SK-N-SH treated with all-trans-retinoic acid at 6 μM for 48 hours (cell line): Measurements from ENCODE around the gene SPA17.

Experiments
- ATAC-seq: fragments of 200-7000 bp; cut with Tn5 transposase; 3 replicates; pipeline ENCODE4 v1.9.1; 2020; ENCODE audit warnings: mild to moderate bottlenecking, moderate library complexity
- BACH2 ChIP-seq: fragments of 250-450 bp; sonication (Bioruptor Pico); IDR thresholded peaks from 2 replicates; pipeline ENCODE4 v1.9.0; 2021; ENCODE audit warnings: mild to moderate bottlenecking, borderline replicate concordance
- CSDC2 ChIP-seq: fragments of 250-450 bp; sonication (Bioruptor Pico); IDR thresholded peaks from 2 replicates; pipeline ENCODE4 v1.5.0; 2020; ENCODE audit warnings: mild to moderate bottlenecking, moderate library complexity
- CSRNP3 ChIP-seq: fragments of 250-450 bp; sonication (Bioruptor Pico); IDR thresholded peaks from 2 replicates; pipeline ENCODE4 v1.5.1; 2021; ENCODE audit warnings: mild to moderate bottlenecking, moderate library complexity
- GLIS3 ChIP-seq: fragments of 250-450 bp; sonication (Bioruptor Pico); IDR thresholded peaks from 2 replicates; pipeline ENCODE4 v1.5.0; 2020; ENCODE audit warnings: mild to moderate bottlenecking, moderate library complexity
- ISL1 ChIP-seq: fragments of 250-450 bp; sonication (Bioruptor Pico); IDR thresholded peaks from 2 replicates; pipeline ENCODE4 v2.1.2; 2022; ENCODE audit warnings: mild to moderate bottlenecking, moderate library complexity
- OSR1 ChIP-seq: fragments of 250-450 bp; sonication (Bioruptor Pico); IDR thresholded peaks from 2 replicates; pipeline ENCODE4 v1.8.0; 2022; ENCODE audit warnings: moderate library complexity, mild to moderate bottlenecking, inconsistent platforms
- PATZ1 ChIP-seq: fragments of 250-450 bp; sonication (Bioruptor Pico); IDR thresholded peaks from 2 replicates; pipeline ENCODE4 v1.8.0; 2020; ENCODE audit warnings: mild to moderate bottlenecking, moderate library complexity, borderline replicate concordance
- POU6F1 ChIP-seq: fragments of 250-450 bp; sonication (Bioruptor Pico); IDR thresholded peaks from 2 replicates; pipeline ENCODE4 v1.8.0; 2021; ENCODE audit warnings: low read depth, mild to moderate bottlenecking, moderate library complexity, borderline replicate concordance
- RARB ChIP-seq: fragments of 250-450 bp; sonication (Bioruptor Pico); IDR thresholded peaks from 2 replicates; pipeline ENCODE4 v1.8.0; 2021; ENCODE audit warnings: mild to moderate bottlenecking, moderate library complexity
- TCF4 ChIP-seq: fragments of 250-450 bp; sonication (Bioruptor Pico); IDR thresholded peaks from 2 replicates; pipeline ENCODE4 v1.8.0; 2021; ENCODE audit warnings: mild to moderate bottlenecking, moderate library complexity, borderline replicate concordance
- TOX ChIP-seq: fragments of 250-450 bp; sonication (Bioruptor Pico); IDR thresholded peaks from 2 replicates; pipeline ENCODE4 v1.8.0; 2021; ENCODE audit warnings: mild to moderate bottlenecking, moderate library complexity, borderline replicate concordance
- TSHZ2 ChIP-seq: fragments of 250-450 bp; sonication (Bioruptor Pico); IDR thresholded peaks from 2 replicates; pipeline ENCODE4 v1.5.0; 2020; ENCODE audit warnings: mild to moderate bottlenecking, moderate library complexity
- ZC3H10 ChIP-seq: fragments of 250-450 bp; sonication (Bioruptor Pico); IDR thresholded peaks from 2 replicates; pipeline ENCODE4 v1.5.1; 2021; ENCODE audit warnings: mild to moderate bottlenecking, moderate library complexity
- ZFP3 ChIP-seq: fragments of 250-450 bp; sonication (Bioruptor Pico); IDR thresholded peaks from 2 replicates; pipeline ENCODE4 v1.5.0; 2020; ENCODE audit warnings: mild to moderate bottlenecking, moderate library complexity
- ZFP30 ChIP-seq: fragments of 450-650 bp; formaldehyde crosslinking; IDR thresholded peaks from 2 replicates; pipeline ENCODE4 v1.5.0; 2022; ENCODE audit warnings: mild to moderate bottlenecking, moderate library complexity
- ZNF565 ChIP-seq: fragments of 450-650 bp; formaldehyde crosslinking; conservative IDR thresholded peaks from 2 replicates; pipeline ENCODE4 v1.5.0; 2020; ENCODE audit warnings: low read depth, mild to moderate bottlenecking, moderate library complexity
- ZNF70 ChIP-seq: fragments of 450-650 bp; formaldehyde crosslinking; IDR thresholded peaks from 2 replicates; pipeline ENCODE4 v1.5.0; 2020; ENCODE audit warnings: mild to moderate bottlenecking, moderate library complexity

SPA17 gene

GRCh38 chr11:124669193-124669592 is 4.5 kb upstream of the SPA17 start:
- ATAC-seq = peak; percentile 39; the same call in 2 of the 3 replicates

GRCh38 chr11:124670732-124671131 is 3.0 kb upstream of the SPA17 start:
- no peak for TF ChIP-seq POU6F1 (CRISPR knock-in tag)
- no peak for TF ChIP-seq GLIS3 (CRISPR knock-in tag)
- no peak for TF ChIP-seq TCF4 (CRISPR knock-in tag)
- TF ChIP-seq ZNF70 (CRISPR knock-in tag) = no peak

More at GRCh38 chr11:124669193-124669592, 4.5 kb upstream of the SPA17 start:
- TF ChIP-seq ZFP30 (CRISPR knock-in tag) (no peak), OSR1 (no peak), BACH2 (CRISPR knock-in tag) (no peak), TCF4 (CRISPR knock-in tag) (no peak), CSRNP3 (no peak), ISL1 (CRISPR knock-in tag) (no peak), CSDC2 (no peak), RARB (CRISPR knock-in tag) (no peak), POU6F1 (CRISPR knock-in tag) (no peak), ZNF565 (CRISPR knock-in tag) (no peak), TSHZ2 (CRISPR knock-in tag) (no peak), PATZ1 (CRISPR knock-in tag) (no peak), ZFP3 (CRISPR knock-in tag) (no peak)

GRCh38 chr11:124672536-124673215 is 1.0 kb upstream of the SPA17 start:
- no peak for TF ChIP-seq ZC3H10
- no peak for TF ChIP-seq ZFP3 (CRISPR knock-in tag)
- TF ChIP-seq BACH2 (CRISPR knock-in tag) = no peak
- ATAC-seq = peak; percentile 4

More at GRCh38 chr11:124670732-124671131, 3.0 kb upstream of the SPA17 start:
- ATAC-seq = no peak

GRCh38 chr11:124674168-124674517 is 439 bp downstream of the SPA17 start:
- peak; percentile 88 for TF ChIP-seq ZFP3 (CRISPR knock-in tag)
- TF ChIP-seq CSDC2 = 0 out of 2 replicates have a peak, but pooled peaks have one; percentile 44
- no peak for TF ChIP-seq TOX (CRISPR knock-in tag)
- peak; percentile 22 for ATAC-seq
